HG02623 (cell line): ENCODE results near the gene DCAF10.
"Not testable (repeated sequence)": the region's sequence is repeated elsewhere in the genome, so short reads cannot be mapped to it uniquely, and the experiment has no call there.

ENCODE experiments used
- ATAC-seq: cut with Tn5 transposase; IDR thresholded peaks from one replicate; pipeline ENCODE4 v1.9.1; 2021; ENCODE audit warnings: moderate library complexity; ENCODE audit not compliant: unreplicated experiment

DCAF10 gene

GRCh38 chr9:37859043-37859442 is 58.4 kb downstream of the DCAF10 start:
- ATAC-seq, result no peak

- ATAC-seq, result no peak
These were observed 61.9 kb downstream of the DCAF10 start for GRCh38 chr9:37862530-37862929.

GRCh38 chr9:37870081-37870798 is 69.6 kb downstream of the DCAF10 start:
- no peak for ATAC-seq

DNA sequence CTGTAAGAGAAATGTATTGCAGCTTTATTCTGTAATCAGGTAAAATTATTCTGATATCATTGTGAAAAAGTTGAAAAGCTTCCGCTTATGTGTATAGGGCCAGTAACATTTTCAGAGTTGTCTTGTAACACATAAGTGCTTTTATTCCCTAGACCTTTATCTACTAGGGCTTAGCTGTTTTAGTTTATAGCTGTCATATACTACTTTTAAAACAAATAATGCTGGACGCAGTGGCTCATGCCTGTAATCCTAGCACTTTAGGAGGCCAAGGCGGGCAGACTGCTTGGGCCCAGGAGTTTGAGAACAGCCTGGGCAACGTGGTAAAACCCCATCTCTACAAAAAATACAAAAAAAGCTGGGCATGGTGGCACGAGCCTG is 70.2 kb downstream of the DCAF10 start:
- ATAC-seq, result no peak

GRCh38 chr9:37873955-37874354 is 73.4 kb downstream of the DCAF10 start:
- no peak for ATAC-seq

GRCh38 chr9:37876376-37876775 is 75.8 kb downstream of the DCAF10 start:
- ATAC-seq, result no peak

- no peak for ATAC-seq
These were observed 80.4 kb downstream of the DCAF10 start for GRCh38 chr9:37880916-37881479.

DNA sequence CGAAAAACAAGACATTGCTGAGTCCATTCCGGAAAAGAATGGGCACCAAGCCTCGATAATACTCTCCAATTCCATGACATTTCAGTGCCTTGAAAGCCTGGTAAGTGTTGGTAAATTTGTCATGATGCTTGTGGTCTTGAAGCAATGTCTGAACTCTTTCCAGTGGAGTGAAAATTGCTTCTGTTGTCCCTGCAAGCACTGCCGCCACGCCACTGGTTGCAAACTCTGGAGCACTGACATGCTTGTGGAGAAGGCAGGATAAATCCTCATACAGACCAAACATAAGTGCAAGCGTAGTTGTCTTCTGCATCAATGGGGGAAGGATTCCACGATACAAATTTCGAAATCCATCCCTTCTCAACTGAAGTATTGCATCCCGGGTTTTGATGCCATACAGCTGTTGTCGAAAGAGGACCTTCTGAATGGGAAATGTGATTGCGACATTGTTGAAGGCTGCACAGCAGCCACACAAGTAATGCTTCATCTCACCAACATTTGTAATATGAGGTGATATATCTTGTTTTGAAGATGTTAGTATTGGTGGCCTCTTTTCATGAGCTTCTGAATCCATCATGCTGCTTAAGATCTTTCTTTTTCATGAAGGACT is 87.5 kb downstream of the DCAF10 start:
- ATAC-seq, result not testable (repeated sequence)

DNA sequence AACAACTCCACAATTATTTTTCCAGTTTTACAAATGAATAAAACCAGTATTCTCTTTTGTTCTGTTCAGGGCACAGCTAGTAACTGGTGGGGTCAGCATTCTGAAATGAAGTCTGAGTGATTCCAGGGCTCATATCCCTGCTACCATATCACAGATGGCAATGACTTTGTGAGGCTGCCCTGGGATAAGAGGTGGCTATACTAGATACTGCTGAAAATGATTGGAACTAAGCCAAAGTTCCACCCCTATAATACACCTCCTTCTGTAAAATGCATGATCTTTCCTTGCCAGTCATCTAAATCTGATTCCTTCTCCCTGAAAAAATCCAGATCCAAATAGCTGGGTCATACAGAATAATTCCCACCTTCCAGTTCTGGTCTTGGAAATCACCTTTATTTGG is 88.9 kb downstream of the DCAF10 start:
- ATAC-seq, result no peak

- ATAC-seq, result not testable (repeated sequence)
These were observed 90.4 kb downstream of the DCAF10 start for GRCh38 chr9:37891042-37891441.

DNA sequence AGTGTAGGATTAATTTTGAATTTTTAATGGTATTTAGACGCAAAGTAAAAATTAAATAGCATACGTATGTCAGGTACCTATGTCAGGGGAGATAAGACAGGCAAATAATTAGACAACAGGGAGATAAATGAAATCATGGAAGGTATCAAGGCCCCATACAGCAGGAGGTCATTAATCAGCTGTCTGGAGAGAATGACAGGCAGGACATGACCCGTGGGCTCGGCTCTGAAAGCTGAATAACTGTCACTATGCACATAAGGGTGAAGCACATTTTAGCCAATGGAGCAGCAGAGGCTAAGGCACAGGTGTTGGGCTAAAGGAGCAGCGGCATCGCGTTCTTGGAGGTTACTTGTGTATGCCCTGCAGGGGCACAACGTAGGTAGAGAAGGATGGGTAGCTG is 91.5 kb downstream of the DCAF10 start:
- no peak for ATAC-seq

- ATAC-seq, result no peak
These were observed 97.1 kb downstream of the DCAF10 start for GRCh38 chr9:37897665-37898064.

- no peak for ATAC-seq
These were observed 98.4 kb downstream of the DCAF10 start for GRCh38 chr9:37899041-37899440.

DNA sequence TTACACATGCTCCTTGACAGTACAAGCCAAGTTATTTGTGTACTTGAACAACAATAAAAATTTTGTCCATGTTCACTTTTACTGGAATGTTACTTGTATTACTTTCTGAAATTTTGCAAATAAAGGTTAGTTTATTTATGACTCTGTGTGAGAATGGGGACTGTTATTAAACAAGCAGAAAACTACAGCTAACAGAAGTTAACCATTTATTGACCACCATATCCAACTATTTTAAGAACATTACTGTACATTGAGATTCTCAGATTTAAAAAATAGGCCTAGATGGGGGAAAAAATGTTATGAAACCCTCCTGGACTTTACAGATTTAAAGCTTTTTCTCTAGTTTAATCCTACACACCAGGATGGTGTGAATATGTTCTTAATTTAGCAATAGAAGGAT is 101.5 kb downstream of the DCAF10 start:
- ATAC-seq, result no peak

DNA sequence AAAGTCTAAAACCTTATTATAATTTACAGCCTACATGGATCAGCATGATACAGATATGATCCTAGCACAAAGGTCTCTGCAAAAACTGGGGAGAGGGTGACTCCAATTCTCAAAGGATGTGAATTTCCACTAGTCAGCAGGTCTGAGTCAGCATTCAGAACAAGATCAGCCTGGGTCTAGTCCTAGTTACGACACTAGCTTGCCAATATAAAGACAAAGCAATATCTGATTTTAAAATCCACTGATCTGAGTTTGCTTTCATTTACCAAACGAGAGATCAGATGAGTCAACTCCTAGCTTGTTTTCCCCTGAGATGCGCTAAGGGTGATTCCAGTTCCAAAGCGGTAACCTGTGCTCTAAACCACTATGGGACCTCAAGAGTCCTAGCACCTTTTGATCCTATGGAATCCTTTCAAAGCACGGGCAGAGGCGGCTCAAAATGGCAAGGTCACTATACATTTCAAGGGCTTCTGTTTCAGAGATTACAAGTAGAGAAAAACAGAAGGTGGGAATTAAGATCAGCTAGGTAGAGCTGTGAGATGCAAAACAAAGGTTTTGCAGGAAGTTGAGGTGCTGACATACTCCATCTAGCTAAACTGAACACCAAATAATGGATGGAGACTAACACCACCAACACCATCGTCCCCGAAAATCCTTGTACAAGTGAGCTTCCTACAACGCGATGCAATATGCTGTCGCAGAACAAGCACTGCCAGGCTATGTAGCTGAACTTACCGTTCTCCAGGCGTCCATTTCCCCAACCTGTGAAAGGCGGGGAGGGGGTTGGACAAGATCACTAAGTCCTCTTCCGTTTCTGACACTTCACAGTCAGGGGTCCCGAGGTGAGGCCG is 102.4 kb downstream of the DCAF10 start:
- ATAC-seq, result peak; percentile 6

DNA sequence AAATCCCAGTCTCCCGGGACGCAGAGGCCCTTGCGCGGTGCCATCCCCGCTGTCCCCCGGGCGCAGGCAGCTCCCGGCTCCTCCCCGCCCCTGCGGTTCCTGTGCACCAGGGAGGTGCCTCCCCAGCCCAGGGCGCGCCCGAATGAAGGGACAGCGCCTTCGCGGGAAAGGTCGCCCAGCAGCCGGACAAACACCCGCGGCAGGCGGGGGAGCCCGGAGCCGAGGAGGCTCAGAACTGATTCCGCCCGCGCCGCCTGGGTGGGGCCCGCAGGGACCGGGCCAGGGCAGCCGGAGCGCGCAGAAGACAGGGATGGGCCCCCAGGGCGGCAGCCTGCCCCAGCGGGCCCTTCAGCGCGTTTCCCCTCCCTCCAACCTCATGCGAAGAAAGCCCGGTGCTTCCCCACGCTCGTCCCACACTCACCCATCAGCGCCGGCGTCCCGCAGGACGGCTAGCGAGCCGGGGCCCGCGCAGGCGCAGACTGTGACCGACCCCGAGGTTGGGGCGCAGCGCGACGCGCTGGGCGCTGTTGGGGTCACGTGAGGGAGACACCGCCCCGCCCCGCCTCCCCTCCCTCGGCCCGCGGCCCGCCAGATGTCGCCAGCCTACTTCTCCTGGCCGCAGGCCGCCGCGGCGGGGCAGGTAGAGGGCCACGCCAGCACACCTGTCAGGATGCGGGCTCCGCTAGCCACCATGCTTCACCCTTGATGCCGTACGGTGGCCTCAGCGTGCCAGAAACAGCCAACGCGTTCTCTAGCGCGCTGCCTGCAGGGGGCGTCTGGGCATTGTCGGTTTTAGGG is 103.2 kb downstream of the DCAF10 start, which contains the start of gene SLC25A51:
Gene SLC25A51, minus strand, starts transcription at position 481 of the 798 bp plus-strand sequence. CDS start 15,577 bp downstream, outside the sequence.
- peak; percentile 79 for ATAC-seq

GRCh38 chr9:37904445-37905130 is 104.0 kb downstream of the DCAF10 start:
- ATAC-seq, result no peak

GRCh38 chr9:37905131-37905505 is 104.5 kb downstream of the DCAF10 start:
- no peak for ATAC-seq

DNA sequence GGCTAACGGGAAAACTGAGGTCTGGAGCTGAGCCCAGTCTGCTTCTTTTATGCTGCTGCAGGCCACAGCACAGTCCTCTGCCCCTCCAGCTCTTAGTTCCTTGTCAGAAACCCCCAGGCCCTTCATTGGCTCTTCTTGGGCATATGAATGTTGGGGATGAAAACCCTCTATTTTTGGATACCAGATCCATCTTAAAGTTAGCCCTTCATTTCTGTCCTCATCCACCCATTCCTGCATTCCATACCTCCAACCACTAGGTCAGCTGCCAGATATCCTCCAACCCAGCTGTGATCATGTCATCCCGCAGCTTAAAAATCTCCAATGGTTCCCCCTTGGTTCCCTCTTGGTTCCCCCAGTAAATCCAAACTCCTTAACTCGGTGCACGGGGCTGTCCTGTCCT is 105.2 kb downstream of the DCAF10 start:
- no peak for ATAC-seq
